ENCODE results near the gene CERCAM. TPM values are rescaled to one million over a fixed set of nuclear protein-coding genes. Genes with fewer than 3 reads are reported as not detected.
A peak's percentile ranks its signal among the peaks of the same experiment; 100 is the strongest.

The CERCAM gene
- total and polyA plus RNA-seq, 2 of the 13 experiments (the other 11 are each of a cell fraction or from before 2014, with no cell fraction given) = 9.0 to 17.1 TPM

DNA sequence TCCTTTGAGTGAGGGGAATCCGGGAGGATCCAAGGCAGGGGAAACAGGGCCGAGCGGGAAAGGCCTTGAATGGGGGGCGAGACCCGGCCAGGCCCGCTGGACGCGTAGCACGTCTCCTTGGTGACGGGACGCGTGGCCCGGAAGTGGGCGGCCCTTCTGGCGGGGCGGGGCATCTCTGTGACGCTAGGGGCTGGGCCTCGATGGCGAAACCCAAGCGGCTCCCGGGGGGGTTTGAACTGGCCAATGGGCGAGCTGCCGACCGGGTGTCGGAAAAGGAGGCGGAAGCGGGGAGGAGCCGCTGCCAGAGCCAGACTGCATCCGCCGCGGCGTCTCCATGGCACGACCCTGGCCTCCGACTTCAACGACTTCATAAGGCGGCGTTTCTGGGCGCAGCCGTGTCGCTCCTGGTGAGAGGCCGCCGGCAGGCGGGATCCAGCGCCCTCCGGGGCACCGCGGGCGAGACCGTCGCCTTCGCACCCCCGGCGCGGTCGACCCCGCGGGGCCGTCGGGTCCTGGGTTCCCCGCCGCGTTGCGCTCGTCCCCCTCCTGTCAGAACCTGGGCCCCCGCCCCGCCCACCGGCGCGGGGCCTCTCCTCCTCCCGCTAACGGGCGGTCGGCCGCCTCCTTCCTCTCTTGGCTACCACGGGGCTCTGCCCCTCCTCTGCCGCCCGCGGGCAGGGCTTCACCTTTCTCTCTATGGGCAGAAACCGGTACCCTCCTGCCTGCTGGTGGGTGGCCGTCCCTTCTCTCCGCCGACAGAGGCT is 35.4 kb downstream of the CERCAM start, which contains the start of gene ODF2 (continued):
- TF ChIP-seq, protein P1, sequence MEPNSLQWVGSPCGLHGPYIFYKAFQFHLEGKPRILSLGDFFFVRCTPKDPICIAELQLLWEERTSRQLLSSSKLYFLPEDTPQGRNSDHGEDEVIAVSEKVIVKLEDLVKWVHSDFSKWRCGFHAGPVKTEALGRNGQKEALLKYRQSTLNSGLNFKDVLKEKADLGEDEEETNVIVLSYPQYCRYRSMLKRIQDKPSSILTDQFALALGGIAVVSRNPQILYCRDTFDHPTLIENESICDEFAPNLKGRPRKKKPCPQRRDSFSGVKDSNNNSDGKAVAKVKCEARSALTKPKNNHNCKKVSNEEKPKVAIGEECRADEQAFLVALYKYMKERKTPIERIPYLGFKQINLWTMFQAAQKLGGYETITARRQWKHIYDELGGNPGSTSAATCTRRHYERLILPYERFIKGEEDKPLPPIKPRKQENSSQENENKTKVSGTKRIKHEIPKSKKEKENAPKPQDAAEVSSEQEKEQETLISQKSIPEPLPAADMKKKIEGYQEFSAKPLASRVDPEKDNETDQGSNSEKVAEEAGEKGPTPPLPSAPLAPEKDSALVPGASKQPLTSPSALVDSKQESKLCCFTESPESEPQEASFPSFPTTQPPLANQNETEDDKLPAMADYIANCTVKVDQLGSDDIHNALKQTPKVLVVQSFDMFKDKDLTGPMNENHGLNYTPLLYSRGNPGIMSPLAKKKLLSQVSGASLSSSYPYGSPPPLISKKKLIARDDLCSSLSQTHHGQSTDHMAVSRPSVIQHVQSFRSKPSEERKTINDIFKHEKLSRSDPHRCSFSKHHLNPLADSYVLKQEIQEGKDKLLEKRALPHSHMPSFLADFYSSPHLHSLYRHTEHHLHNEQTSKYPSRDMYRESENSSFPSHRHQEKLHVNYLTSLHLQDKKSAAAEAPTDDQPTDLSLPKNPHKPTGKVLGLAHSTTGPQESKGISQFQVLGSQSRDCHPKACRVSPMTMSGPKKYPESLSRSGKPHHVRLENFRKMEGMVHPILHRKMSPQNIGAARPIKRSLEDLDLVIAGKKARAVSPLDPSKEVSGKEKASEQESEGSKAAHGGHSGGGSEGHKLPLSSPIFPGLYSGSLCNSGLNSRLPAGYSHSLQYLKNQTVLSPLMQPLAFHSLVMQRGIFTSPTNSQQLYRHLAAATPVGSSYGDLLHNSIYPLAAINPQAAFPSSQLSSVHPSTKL (CRISPR knock-in tag; IDR thresholded peaks at IDR 0.05) = no peak
- no peak for TF ChIP-seq HNRNPH1 (optimal IDR thresholded peaks at IDR 0.05; ENCODE audit: low read depth, low read length)
- no peak for TF ChIP-seq U2AF2 (IDR thresholded peaks at IDR 0.05; ENCODE audit: low read depth, low read length)
- TF ChIP-seq NR2F1 (CRISPR knock-in tag; IDR thresholded peaks at IDR 0.05) = no peak
- TF ChIP-seq, protein P2, sequence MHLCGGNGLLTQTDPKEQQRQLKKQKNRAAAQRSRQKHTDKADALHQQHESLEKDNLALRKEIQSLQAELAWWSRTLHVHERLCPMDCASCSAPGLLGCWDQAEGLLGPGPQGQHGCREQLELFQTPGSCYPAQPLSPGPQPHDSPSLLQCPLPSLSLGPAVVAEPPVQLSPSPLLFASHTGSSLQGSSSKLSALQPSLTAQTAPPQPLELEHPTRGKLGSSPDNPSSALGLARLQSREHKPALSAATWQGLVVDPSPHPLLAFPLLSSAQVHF (CRISPR knock-in tag; IDR thresholded peaks at IDR 0.05) = no peak

DNA sequence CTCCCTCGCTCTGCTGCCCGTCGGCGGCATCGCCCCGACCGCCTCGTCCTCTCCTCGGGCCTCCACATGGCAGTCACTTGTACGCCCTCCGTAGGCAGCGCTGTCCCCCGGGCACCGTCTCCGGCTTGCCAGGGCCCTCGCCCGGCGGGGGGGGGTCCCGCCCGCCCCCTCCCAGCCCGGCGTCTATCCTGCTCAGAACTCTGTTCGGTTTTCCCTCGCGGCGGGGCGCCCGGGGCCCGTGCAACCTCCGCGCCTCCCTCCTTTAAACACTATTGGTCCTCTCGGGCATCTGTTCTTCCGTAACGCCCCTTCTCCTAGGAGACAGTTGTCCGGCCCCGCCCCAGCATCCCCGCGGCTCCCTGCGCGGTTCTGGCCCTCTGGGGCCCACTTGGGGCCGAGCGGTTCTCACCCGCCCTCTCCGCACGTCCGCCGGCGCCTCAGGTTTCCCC is 36.0 kb downstream of the CERCAM start:
- Histone ChIP-seq H3K27ac (ENCODE audit: extremely low read length, insufficient read depth, low read length) (peak overlapping the region; percentile 69), H3K9ac (ENCODE audit: insufficient read depth, low read depth, low read length) (peak overlapping the region; percentile 75), H3K4me3 (replicated peaks in 1 of 3; ENCODE audit: insufficient read depth in 1 of 3, low read depth in 2 of 3, low read length in 3 of 3) (peak overlapping the region; percentile 60 to 91 (median 77)), H3K4me2 (ENCODE audit: low read depth, low read length) (peak overlapping the region; percentile 90), H3K36me3 (replicated peaks in 1 of 2; ENCODE audit: control insufficient read depth in 1 of 2, insufficient read depth in 2 of 2, low read length in 2 of 2) (peaks cover 10 to 22% of the 10 kb centered on the region in 2 experiments; a peak in 4 of 5 replicates), H3K79me2 (ENCODE audit: insufficient read depth, low read length) (peaks cover 4% of the 10 kb centered on the region), H3K9me3 (ENCODE audit: low read length) (no peaks in the 10 kb centered on the region), H3K4me1 (ENCODE audit: insufficient read depth, low read length) (peaks cover 15% of the 10 kb centered on the region), H3K27me3 (ENCODE audit: control insufficient read depth in 1 of 2, insufficient read depth in 2 of 2, low read length in 2 of 2) (peaks cover 0 to 11% of the 10 kb centered on the region in 2 experiments; a peak in 3 of 5 replicates), H2AFZ (ENCODE audit: low read length) (no peak overlapping the region), H4K20me1 (ENCODE audit: insufficient read depth, low read length) (no peaks in the 10 kb centered on the region)
- FAIRE-seq = no peak
- BruUV-seq (replicated peaks) = no TSS peak
- CTCF ChIA-PET (ENCODE audit: low intra/inter-chr PET ratio, low total read pairs) = interaction anchor here (0.9 kb wide), 1 partner anchor 162 kb away, joined by 3 read pairs; no protein-coding TSS in a partner anchor
- peak; percentile 62 for DNase-seq (ENCODE audit: low spot score)
- 1% methylated on average over 15 of the region's 48 CpGs for WGBS (ENCODE audit: low lambda C conversion rate)
- ATAC-seq = peak; percentile 79
- in situ Hi-C loops (cut with HindIII; ENCODE audit: extremely low pct_ligation_motif_present, low pct_unique_long_range_greater_than_20kb) = no loop called here
- POLR2A ChIA-PET = no interaction called here
- intact Hi-C loops (cut with micrococcal nuclease; ENCODE audit: unreplicated experiment) = no loop called here
- TF ChIP-seq, protein P3, sequence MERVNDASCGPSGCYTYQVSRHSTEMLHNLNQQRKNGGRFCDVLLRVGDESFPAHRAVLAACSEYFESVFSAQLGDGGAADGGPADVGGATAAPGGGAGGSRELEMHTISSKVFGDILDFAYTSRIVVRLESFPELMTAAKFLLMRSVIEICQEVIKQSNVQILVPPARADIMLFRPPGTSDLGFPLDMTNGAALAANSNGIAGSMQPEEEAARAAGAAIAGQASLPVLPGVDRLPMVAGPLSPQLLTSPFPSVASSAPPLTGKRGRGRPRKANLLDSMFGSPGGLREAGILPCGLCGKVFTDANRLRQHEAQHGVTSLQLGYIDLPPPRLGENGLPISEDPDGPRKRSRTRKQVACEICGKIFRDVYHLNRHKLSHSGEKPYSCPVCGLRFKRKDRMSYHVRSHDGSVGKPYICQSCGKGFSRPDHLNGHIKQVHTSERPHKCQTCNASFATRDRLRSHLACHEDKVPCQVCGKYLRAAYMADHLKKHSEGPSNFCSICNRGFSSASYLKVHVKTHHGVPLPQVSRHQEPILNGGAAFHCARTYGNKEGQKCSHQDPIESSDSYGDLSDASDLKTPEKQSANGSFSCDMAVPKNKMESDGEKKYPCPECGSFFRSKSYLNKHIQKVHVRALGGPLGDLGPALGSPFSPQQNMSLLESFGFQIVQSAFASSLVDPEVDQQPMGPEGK (CRISPR knock-in tag; IDR thresholded peaks at IDR 0.05) = peak; percentile 43; the same call in 1 of the 2 replicates
- TF ChIP-seq ZNF225 (CRISPR knock-in tag; IDR thresholded peaks at IDR 0.05) = no peak
- TF ChIP-seq, protein P4, sequence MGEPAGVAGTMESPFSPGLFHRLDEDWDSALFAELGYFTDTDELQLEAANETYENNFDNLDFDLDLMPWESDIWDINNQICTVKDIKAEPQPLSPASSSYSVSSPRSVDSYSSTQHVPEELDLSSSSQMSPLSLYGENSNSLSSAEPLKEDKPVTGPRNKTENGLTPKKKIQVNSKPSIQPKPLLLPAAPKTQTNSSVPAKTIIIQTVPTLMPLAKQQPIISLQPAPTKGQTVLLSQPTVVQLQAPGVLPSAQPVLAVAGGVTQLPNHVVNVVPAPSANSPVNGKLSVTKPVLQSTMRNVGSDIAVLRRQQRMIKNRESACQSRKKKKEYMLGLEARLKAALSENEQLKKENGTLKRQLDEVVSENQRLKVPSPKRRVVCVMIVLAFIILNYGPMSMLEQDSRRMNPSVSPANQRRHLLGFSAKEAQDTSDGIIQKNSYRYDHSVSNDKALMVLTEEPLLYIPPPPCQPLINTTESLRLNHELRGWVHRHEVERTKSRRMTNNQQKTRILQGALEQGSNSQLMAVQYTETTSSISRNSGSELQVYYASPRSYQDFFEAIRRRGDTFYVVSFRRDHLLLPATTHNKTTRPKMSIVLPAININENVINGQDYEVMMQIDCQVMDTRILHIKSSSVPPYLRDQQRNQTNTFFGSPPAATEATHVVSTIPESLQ (CRISPR knock-in tag; conservative IDR thresholded peaks at IDR 0.05) = no peak
- peak; percentile 93 for TF ChIP-seq HNRNPK (IDR thresholded peaks at IDR 0.05; ENCODE audit: low read depth, low read length, poor library complexity, severe bottlenecking)
- TF ChIP-seq IKZF1 (IDR thresholded peaks at IDR 0.05) = no peak
- TF ChIP-seq ZNF101 (CRISPR knock-in tag; IDR thresholded peaks at IDR 0.05; ENCODE audit: borderline replicate concordance, low read depth) = no peak
- TF ChIP-seq TBX3 (IDR thresholded peaks at IDR 0.05; ENCODE audit: borderline replicate concordance) = no peak
- TF ChIP-seq JUND (CRISPR knock-in tag; IDR thresholded peaks at IDR 0.05) = no peak

All from HepG2 (cell line).